ENCODE data around the gene TPCN2.

TPCN2 gene

DNA sequence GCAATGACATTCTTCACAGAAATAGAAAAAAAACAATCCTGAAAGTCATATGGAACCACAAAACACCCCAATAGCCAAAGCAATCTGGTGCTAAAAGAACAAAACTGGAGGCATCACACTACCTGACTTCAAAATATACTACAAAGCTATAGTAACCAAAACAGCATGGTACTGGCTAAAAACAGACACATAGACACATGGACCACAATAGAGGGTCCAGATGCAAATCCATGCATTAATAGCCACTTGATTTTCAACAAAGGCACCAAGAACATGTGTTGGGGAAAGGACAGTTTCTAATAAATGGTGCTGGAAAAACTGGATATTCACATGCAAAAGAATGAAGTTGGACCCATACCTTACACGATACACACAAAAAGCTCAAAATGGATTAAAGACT, 79.2 kb downstream of the TPCN2 start:
- in situ Hi-C loops (cut with HindIII; ENCODE audit: low sequenced_read_pairs): no loop called here
- H3K4me3 ChIP-seq (ENCODE audit: low read depth, low read length): no peak overlapping the region
- TF ChIP-seq, protein P1, sequence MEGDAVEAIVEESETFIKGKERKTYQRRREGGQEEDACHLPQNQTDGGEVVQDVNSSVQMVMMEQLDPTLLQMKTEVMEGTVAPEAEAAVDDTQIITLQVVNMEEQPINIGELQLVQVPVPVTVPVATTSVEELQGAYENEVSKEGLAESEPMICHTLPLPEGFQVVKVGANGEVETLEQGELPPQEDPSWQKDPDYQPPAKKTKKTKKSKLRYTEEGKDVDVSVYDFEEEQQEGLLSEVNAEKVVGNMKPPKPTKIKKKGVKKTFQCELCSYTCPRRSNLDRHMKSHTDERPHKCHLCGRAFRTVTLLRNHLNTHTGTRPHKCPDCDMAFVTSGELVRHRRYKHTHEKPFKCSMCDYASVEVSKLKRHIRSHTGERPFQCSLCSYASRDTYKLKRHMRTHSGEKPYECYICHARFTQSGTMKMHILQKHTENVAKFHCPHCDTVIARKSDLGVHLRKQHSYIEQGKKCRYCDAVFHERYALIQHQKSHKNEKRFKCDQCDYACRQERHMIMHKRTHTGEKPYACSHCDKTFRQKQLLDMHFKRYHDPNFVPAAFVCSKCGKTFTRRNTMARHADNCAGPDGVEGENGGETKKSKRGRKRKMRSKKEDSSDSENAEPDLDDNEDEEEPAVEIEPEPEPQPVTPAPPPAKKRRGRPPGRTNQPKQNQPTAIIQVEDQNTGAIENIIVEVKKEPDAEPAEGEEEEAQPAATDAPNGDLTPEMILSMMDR (IDR thresholded peaks at IDR 0.05; ENCODE audit: low read depth, low read length): no peak
- no peak for DNase-seq (ENCODE audit: low read depth, low spot score)

DNA sequence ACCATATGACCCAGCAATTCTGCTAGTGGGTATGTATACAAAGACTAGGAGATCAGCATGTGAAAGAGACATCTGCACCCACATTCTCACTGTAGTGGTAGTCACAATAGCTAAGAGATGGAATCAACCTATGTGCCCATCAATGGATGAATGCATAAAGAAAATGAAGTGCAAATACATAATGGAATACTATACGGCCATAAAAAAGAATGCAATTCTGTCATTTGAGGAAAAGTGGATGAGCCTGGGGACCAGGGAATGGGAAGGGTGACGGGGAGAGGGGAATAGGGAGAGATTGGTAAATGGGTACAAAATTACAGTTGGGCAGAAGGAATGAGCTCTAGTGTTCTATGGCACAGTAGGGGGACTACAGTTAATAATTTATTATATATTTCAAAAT, 80.3 kb downstream of the TPCN2 start:
- in situ Hi-C loops (cut with HindIII; ENCODE audit: low sequenced_read_pairs): no loop called here
- TF ChIP-seq, protein P1 (IDR thresholded peaks at IDR 0.05; ENCODE audit: low read depth, low read length): no peak
- DNase-seq (ENCODE audit: low read depth, low spot score): no peak
- H3K4me3 ChIP-seq (ENCODE audit: low read depth, low read length): no peak overlapping the region

GRCh38 chr11:69129647-69130046, 80.9 kb downstream of the TPCN2 start:
- no peak for DNase-seq (ENCODE audit: low read depth, low spot score)
- H3K4me3 ChIP-seq (ENCODE audit: low read depth, low read length): no peak overlapping the region
- TF ChIP-seq, protein P1 (IDR thresholded peaks at IDR 0.05; ENCODE audit: low read depth, low read length): no peak
- in situ Hi-C loops (cut with HindIII; ENCODE audit: low sequenced_read_pairs): no loop called here

- TF ChIP-seq, protein P1 (IDR thresholded peaks at IDR 0.05; ENCODE audit: low read depth, low read length): no peak
- in situ Hi-C loops (cut with HindIII; ENCODE audit: low sequenced_read_pairs): no loop called here
- H3K4me3 ChIP-seq (ENCODE audit: low read depth, low read length): no peak overlapping the region
- no peak for DNase-seq (ENCODE audit: low read depth, low spot score)
Observed at GRCh38 chr11:69130654-69131053, 81.9 kb downstream of the TPCN2 start.

DNA sequence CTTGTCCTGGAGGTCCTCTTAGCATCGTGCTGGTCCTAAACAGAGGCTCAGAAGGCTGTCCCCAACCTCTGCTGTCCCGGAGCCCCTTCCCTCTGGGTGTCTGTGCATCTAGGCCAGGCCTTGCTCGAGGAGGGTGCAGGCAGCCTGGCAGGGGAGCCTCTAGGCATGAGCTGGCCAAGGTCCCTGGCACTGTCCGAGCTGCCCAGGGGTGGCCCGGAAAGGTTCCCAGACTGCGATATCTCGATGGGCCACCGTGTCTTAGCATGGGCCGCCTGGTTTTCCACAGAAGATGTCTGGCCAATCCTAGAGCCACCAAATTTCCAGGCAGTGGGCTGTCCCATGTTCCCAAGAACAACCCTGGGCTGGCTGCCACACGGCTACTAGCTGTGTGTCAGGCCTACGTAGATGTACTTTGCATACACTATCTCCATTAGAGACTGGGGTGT, 82.4 kb downstream of the TPCN2 start:
- DNase-seq (ENCODE audit: low read depth, low spot score): no peak
- TF ChIP-seq, protein P1 (IDR thresholded peaks at IDR 0.05; ENCODE audit: low read depth, low read length): no peak
- in situ Hi-C loops (cut with HindIII; ENCODE audit: low sequenced_read_pairs): no loop called here
- H3K4me3 ChIP-seq (ENCODE audit: low read depth, low read length): no peak overlapping the region

DNA sequence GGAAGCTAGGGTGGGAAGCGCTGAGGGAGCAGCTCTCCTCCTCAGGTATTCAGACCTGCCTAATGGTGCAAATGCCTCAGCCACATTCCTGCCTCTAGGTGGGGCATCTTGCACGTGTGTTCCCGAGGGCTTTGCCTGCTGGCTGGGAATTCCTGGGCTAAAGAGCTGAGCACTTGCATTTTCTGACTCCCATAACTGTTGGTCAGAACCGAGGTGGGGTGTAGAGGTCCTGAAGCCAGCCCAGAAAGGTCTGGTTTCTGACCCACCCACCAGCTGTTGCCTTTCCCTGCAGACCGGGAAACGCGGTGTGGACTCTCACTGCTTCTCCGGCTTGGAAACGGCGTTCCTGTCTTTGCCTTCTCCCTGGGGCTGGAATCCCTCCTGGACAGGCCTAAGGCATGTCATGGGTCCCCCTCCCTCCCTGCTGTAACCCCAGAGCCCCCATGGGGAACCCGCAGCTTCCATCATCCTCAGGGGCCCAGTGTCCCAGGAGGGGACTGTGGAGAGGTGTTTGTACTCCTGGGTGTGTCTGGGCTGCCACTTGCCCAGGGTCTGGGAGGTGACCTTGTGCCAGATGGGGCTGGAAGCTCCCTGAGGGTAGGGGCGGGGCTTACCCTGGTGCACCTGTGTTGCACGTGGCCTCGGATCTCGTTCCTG, 83.0 kb downstream of the TPCN2 start:
- no peak overlapping the region for H3K4me3 ChIP-seq (ENCODE audit: low read depth, low read length)
- peak; percentile 68 for DNase-seq (ENCODE audit: low read depth, low spot score)
- TF ChIP-seq, protein P1 (IDR thresholded peaks at IDR 0.05; ENCODE audit: low read depth, low read length): peak; percentile 84
- in situ Hi-C loops (cut with HindIII; ENCODE audit: low sequenced_read_pairs): no loop called here

Data from astrocyte of the spinal cord (primary cell).